ENCODE measurements around the gene ZNF385D. TPM values are rescaled to one million over a fixed set of nuclear protein-coding genes. Genes with fewer than 3 reads are reported as not detected.

Gene ZNF385D
- total and polyA plus RNA-seq, 2 of the 13 experiments (the other 11 are each of a cell fraction or from before 2014, with no cell fraction given), result not detected

DNA sequence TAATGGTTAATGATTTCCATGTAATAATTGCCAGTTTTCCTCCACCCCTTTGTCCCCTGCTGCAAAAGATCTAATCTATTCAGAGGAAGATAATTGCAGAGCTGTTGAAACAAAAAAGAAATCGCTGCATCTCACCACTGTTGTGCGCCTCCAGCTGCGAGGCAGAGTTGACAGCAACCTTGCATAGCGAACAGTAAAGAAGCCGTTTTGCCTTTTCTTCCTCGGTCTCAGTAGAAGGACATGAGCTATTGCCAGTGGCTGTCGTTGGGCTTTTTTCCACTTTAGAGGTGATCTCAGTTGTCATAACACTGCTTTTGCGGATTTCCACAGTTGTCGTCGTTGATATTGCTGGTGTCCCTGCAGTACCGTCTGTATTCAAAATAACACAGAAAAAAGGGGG lies 314.2 kb downstream of the ZNF385D start:
- intact Hi-C loops (cut with micrococcal nuclease; ENCODE audit: unreplicated experiment) (no loop called here), in situ Hi-C loops (cut with HindIII; ENCODE audit: extremely low pct_ligation_motif_present, low pct_unique_long_range_greater_than_20kb) (no loop called here)
- CTCF ChIA-PET (ENCODE audit: low intra/inter-chr PET ratio, low total read pairs), result no interaction called here
- Histone ChIP-seq H3K9ac (ENCODE audit: insufficient read depth, low read depth, low read length) (no peak overlapping the region), H3K4me3 (replicated peaks in 1 of 3; ENCODE audit: insufficient read depth in 1 of 3, low read depth in 2 of 3, low read length in 3 of 3) (no peak overlapping the region), H3K9me3 (ENCODE audit: low read length) (peaks cover 66% of the 10 kb centered on the region), H3K79me2 (ENCODE audit: insufficient read depth, low read length) (no peaks in the 10 kb centered on the region), H3K27me3 (ENCODE audit: control insufficient read depth in 1 of 2, insufficient read depth in 2 of 2, low read length in 2 of 2) (no peaks in the 10 kb centered on the region), H3K4me2 (ENCODE audit: low read depth, low read length) (no peak overlapping the region), H3K36me3 (replicated peaks in 1 of 2; ENCODE audit: control insufficient read depth in 1 of 2, insufficient read depth in 2 of 2, low read length in 2 of 2) (no peaks in the 10 kb centered on the region), H2AFZ (ENCODE audit: low read length) (no peak overlapping the region), H3K4me1 (ENCODE audit: insufficient read depth, low read length) (no peaks in the 10 kb centered on the region), H4K20me1 (ENCODE audit: insufficient read depth, low read length) (no peaks in the 10 kb centered on the region), H3K27ac (ENCODE audit: extremely low read length, insufficient read depth, low read length) (no peak overlapping the region)
- TF ChIP-seq ZNF253 (CRISPR knock-in tag; IDR thresholded peaks at IDR 0.05; ENCODE audit: borderline replicate concordance) (no peak), ZNF136 (CRISPR knock-in tag; IDR thresholded peaks at IDR 0.05; ENCODE audit: low read depth) (no peak), PAX8 (CRISPR knock-in tag; IDR thresholded peaks at IDR 0.05; ENCODE audit: borderline replicate concordance) (no peak), ZNF720 (CRISPR knock-in tag; IDR thresholded peaks at IDR 0.05) (no peak), PPARG (CRISPR knock-in tag; conservative IDR thresholded peaks at IDR 0.05) (no peak), ZNF282 (IDR thresholded peaks at IDR 0.05; ENCODE audit: partially characterized antibody) (no peak), ZNF205 (CRISPR knock-in tag; IDR thresholded peaks at IDR 0.05) (no peak), MIER2 (CRISPR knock-in tag; IDR thresholded peaks at IDR 0.05) (no peak)
- no TSS peak for BruUV-seq (replicated peaks)
- WGBS (ENCODE audit: low lambda C conversion rate), result 61% methylated on average over 11 of the region's 11 CpGs
- no peak for DNase-seq (ENCODE audit: low spot score)
- POLR2A ChIA-PET, result no interaction called here
- no peak for FAIRE-seq
- ATAC-seq, result no peak

DNA sequence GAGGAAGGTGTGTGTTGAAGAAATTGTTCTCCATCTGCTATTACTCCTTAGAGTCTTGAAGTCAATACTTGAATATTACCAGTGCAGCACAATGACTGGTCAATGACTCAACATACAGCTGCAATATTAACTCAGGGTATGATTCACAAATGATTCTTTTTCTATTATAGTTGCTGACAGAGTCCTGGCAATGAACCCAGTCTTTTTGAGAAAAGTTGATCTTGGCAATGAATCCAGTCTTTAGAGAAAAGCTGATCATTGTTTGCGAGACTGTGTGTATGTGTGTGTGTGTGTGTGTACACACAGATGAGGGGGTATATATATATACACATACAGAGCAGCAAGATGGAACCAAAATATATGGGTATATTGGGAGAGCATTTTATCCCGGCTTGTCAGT lies 315.1 kb downstream of the ZNF385D start:
- POLR2A ChIA-PET, result no interaction called here
- H3K9me3 ChIP-seq (ENCODE audit: low read length), result peaks cover 69% of the 10 kb centered on the region
- H3K9ac ChIP-seq (ENCODE audit: insufficient read depth, low read depth, low read length), result no peak overlapping the region
- intact Hi-C loops (cut with micrococcal nuclease; ENCODE audit: unreplicated experiment), result no loop called here
- TF ChIP-seq TOPORS (CRISPR knock-in tag; IDR thresholded peaks at IDR 0.05) (no peak), CCDC6 (CRISPR knock-in tag; IDR thresholded peaks at IDR 0.05) (no peak), ZNF232 (CRISPR knock-in tag; IDR thresholded peaks at IDR 0.05; ENCODE audit: borderline replicate concordance) (no peak), TP53 (CRISPR knock-in tag; conservative IDR thresholded peaks at IDR 0.05) (no peak), PAF1 (CRISPR knock-in tag; IDR thresholded peaks at IDR 0.05) (no peak)
- TF ChIP-seq, protein P1, sequence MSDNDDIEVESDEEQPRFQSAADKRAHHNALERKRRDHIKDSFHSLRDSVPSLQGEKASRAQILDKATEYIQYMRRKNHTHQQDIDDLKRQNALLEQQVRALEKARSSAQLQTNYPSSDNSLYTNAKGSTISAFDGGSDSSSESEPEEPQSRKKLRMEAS (IDR thresholded peaks at IDR 0.05), result no peak
- no peaks in the 10 kb centered on the region for H3K79me2 ChIP-seq (ENCODE audit: insufficient read depth, low read length)
- WGBS (ENCODE audit: low lambda C conversion rate), result 31% methylated on average over 2 of the region's 2 CpGs
- H3K4me2 ChIP-seq (ENCODE audit: low read depth, low read length), result no peak overlapping the region
- no peaks in the 10 kb centered on the region for H3K4me1 ChIP-seq (ENCODE audit: insufficient read depth, low read length)
- H3K4me3 ChIP-seq (replicated peaks in 1 of 3; ENCODE audit: insufficient read depth in 1 of 3, low read depth in 2 of 3, low read length in 3 of 3), result no peak overlapping the region
- ATAC-seq (no peak), FAIRE-seq (no peak), DNase-seq (ENCODE audit: low spot score) (no peak)
- CTCF ChIA-PET (ENCODE audit: low intra/inter-chr PET ratio, low total read pairs), result no interaction called here
- H2AFZ ChIP-seq (ENCODE audit: low read length), result no peak overlapping the region
- no TSS peak for BruUV-seq (replicated peaks)
- in situ Hi-C loops (cut with HindIII; ENCODE audit: extremely low pct_ligation_motif_present, low pct_unique_long_range_greater_than_20kb), result no loop called here
- H4K20me1 ChIP-seq (ENCODE audit: insufficient read depth, low read length), result no peaks in the 10 kb centered on the region
- no peaks in the 10 kb centered on the region for H3K27me3 ChIP-seq (ENCODE audit: control insufficient read depth in 1 of 2, insufficient read depth in 2 of 2, low read length in 2 of 2)
- H3K27ac ChIP-seq (ENCODE audit: extremely low read length, insufficient read depth, low read length), result no peak overlapping the region
- no peaks in the 10 kb centered on the region for H3K36me3 ChIP-seq (replicated peaks in 1 of 2; ENCODE audit: control insufficient read depth in 1 of 2, insufficient read depth in 2 of 2, low read length in 2 of 2)

Measured in HepG2 (cell line).